Keratinocyte (primary cell): ENCODE results near the gene CHRNA10.
"Not testable (repeated sequence)": the region's sequence is repeated elsewhere in the genome, so short reads cannot be mapped to it uniquely, and the experiment has no call there.

ENCODE experiments used
- EZH2 ChIP-seq: IDR thresholded peaks from one replicate; pipeline ENCODE4 v1.6.1; 2012; ENCODE audit warnings: inconsistent platforms, mild to moderate bottlenecking, low read length, moderate library complexity
- TF ChIP-seq, protein P1 (sequence below), 3 experiments: IDR thresholded peaks in 1 of 3; conservative IDR thresholded peaks in 1 of 3; optimal IDR thresholded peaks in 1 of 3; 2 replicates in 2 of 3; 3 replicates in 1 of 3; pipeline versions ENCODE3 to v1.5.1; 2011; ENCODE audit warnings: low read length in 3 of 3, mild to moderate bottlenecking in 3 of 3, moderate library complexity in 2 of 3, control low read depth in 1 of 3, inconsistent platforms in 1 of 3; ENCODE audit not compliant: insufficient read depth in 2 of 3; ENCODE audit errors: extremely low read depth in 1 of 3

- TF ChIP-seq, protein P1, sequence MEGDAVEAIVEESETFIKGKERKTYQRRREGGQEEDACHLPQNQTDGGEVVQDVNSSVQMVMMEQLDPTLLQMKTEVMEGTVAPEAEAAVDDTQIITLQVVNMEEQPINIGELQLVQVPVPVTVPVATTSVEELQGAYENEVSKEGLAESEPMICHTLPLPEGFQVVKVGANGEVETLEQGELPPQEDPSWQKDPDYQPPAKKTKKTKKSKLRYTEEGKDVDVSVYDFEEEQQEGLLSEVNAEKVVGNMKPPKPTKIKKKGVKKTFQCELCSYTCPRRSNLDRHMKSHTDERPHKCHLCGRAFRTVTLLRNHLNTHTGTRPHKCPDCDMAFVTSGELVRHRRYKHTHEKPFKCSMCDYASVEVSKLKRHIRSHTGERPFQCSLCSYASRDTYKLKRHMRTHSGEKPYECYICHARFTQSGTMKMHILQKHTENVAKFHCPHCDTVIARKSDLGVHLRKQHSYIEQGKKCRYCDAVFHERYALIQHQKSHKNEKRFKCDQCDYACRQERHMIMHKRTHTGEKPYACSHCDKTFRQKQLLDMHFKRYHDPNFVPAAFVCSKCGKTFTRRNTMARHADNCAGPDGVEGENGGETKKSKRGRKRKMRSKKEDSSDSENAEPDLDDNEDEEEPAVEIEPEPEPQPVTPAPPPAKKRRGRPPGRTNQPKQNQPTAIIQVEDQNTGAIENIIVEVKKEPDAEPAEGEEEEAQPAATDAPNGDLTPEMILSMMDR (optimal IDR thresholded peaks at IDR 0.05 in 1 of 3, IDR thresholded peaks at IDR 0.05 in 1 of 3, conservative IDR thresholded peaks at IDR 0.05 in 1 of 3; ENCODE audit: extremely low read depth in 1 of 3, insufficient read depth in 2 of 3, low read length in 3 of 3) = not testable (repeated sequence)
- TF ChIP-seq EZH2 = not testable (repeated sequence)
Measured at GRCh38 chr11:3649374-3649773, 21.8 kb downstream of the CHRNA10 start.
